AG09309 (cell line): ENCODE results near the gene KLHDC3.
"Not testable (repeated sequence)": the region's sequence is repeated elsewhere in the genome, so short reads cannot be mapped to it uniquely, and the experiment has no call there.

Experiments
- DNase-seq: peaks from one replicate; pipeline ENCODE4 v3.0.0-alpha.2; 2010; ENCODE audit warnings: low read depth
- H3K4me3 ChIP-seq: 2 replicates; pipeline ENCODE4 v1.5.1; 2011; ENCODE audit warnings: mild to moderate bottlenecking, low read depth, low read length, moderate library complexity; ENCODE audit not compliant: control insufficient read depth
- TF ChIP-seq, protein P1 (sequence below): IDR thresholded peaks from 2 replicates; pipeline ENCODE4 v1.5.1; 2011; ENCODE audit warnings: mild to moderate bottlenecking, low read depth, low read length, inconsistent platforms; ENCODE audit not compliant: insufficient read depth, control insufficient read depth; ENCODE audit errors: missing control alignments

The KLHDC3 gene

GRCh38 chr6:42987533-42988451, 26.3 kb upstream of the KLHDC3 start:
- no peak for DNase-seq
- H3K4me3 ChIP-seq = no peak overlapping the region
- TF ChIP-seq, protein P1, sequence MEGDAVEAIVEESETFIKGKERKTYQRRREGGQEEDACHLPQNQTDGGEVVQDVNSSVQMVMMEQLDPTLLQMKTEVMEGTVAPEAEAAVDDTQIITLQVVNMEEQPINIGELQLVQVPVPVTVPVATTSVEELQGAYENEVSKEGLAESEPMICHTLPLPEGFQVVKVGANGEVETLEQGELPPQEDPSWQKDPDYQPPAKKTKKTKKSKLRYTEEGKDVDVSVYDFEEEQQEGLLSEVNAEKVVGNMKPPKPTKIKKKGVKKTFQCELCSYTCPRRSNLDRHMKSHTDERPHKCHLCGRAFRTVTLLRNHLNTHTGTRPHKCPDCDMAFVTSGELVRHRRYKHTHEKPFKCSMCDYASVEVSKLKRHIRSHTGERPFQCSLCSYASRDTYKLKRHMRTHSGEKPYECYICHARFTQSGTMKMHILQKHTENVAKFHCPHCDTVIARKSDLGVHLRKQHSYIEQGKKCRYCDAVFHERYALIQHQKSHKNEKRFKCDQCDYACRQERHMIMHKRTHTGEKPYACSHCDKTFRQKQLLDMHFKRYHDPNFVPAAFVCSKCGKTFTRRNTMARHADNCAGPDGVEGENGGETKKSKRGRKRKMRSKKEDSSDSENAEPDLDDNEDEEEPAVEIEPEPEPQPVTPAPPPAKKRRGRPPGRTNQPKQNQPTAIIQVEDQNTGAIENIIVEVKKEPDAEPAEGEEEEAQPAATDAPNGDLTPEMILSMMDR = no peak

DNA sequence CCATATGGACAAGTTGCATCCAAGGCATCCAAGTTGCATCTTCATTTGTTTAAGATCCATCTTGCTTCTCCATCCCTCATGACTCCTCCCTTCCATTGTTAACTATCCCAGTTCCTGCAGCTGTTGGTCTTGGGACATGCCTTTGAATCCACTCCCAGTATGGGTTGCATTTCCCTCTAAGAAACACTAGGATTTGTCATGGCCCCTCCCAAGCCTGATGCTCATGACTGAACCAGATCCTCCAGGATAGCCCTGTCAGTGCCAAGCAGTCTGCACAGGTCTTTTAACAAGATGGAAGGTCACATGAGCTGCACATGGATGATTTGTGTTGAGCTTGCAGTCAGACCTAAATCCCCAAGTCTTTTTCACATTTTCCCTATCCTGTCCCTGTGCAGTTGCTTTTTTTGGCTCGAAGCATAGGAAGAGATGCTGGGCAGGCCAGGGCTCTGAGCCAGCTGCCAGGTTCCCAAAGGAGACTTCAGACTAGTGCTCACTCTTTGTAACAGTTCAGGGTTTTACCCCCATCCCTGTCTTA, 25.5 kb upstream of the KLHDC3 start:
- no peak overlapping the region for H3K4me3 ChIP-seq
- DNase-seq = no peak
- TF ChIP-seq, protein P1 = no peak

DNA sequence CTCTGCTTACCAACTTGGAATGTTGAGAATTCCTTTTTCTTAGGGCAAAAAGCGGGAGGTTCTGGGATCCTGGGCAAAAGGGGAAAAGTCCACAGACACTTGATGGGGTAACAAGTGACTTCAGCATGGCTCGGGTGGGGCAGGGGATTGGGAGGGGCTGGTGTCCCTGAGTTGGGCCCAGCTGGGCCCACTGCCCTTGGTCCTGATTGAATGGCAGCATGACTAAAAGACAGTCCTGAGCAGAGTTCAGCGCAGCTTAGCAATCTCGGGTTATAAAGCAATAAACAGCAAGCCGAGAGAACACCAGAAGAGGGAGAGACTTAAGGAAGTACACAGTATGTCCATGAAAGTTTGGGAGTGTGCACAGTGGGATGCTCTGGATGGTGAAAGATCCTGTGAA, 24.1 kb upstream of the KLHDC3 start:
- DNase-seq = no peak
- TF ChIP-seq, protein P1 = no peak
- no peak overlapping the region for H3K4me3 ChIP-seq

- DNase-seq = no peak
- TF ChIP-seq, protein P1 = no peak
- no peak overlapping the region for H3K4me3 ChIP-seq
These were observed 20.6 kb upstream of the KLHDC3 start for GRCh38 chr6:42993445-42993844.

DNA sequence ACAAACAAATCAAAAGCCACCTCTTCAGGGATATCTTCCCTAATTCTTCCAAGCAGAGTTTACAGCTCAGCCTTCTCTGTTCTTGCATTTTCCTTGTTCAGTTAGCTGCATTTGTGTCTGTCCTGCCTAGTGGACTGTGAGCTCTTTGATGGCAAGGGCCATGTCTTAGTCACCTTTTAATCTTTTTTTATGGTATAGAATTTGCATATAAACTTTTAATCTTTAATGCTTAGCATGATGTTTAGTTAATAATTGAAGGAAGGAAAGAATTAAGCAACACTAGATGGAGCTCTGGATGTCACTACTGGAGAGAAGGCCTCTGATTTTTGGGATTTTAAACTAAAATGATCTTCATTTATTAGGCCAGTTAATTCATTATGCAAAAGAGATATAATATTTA, 17.5 kb upstream of the KLHDC3 start:
- TF ChIP-seq, protein P1 = peak; percentile 2
- no peak overlapping the region for H3K4me3 ChIP-seq
- DNase-seq = no peak

DNA sequence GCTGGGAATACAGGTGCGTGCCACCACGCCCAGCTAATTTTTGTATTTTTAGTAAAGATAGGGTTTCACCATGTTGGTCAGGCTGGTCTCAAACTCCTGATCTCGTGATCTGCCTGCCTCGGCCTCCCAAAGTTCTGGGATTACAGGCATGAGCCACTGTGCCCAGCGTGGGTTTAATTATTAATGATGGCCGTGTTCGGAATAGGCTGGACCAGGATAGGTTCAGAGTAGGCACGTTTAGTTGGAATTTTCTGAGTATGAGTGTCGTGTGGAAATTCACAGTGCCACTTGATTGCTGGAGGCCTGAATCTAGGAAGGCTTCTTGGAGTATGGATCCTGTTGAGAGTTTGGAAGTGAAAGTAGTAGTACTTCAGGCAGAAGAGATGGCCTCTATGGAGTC, 15.8 kb upstream of the KLHDC3 start:
- H3K4me3 ChIP-seq, DNase-seq: not testable (repeated sequence)

DNA sequence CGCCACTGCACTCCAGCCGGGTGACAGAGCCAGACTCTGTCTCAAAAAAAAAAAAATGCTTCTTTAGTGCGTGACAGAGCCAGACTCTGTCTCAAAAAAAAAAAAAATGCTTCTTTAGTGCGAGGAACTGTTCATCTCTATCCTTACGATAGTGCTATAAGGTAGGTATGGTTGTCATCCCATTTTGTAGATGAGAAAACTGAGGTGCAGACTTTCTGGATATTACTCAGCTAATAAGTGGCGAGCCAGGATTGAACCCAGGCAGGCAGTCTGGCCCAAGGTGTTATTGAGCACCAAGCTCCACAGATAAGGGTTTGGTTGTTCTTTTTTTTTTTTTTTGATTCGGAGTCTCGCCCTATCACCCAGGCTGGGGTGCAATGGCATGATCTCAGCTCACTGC, 12.2 kb upstream of the KLHDC3 start:
- DNase-seq = no peak
- TF ChIP-seq, protein P1 = no peak
- no peak overlapping the region for H3K4me3 ChIP-seq
